HCT116 (cell line): ENCODE data around the gene FTCD.

Experiments used
- CTCF ChIP-seq, 3 experiments: fragments of 200-600 bp in 1 of 3; sonication (generic) in 1 of 3; IDR thresholded peaks in 2 of 3; conservative IDR thresholded peaks in 1 of 3; 2 replicates each; pipeline ENCODE4 v1.5.1; 2012 to 2017; ENCODE audit warnings: low read depth in 2 of 3, low read length in 2 of 3, antibody characterized with exemption in 1 of 3, borderline replicate concordance in 1 of 3, control low read depth in 1 of 3, mild to moderate bottlenecking in 1 of 3, mixed read lengths in 1 of 3, mixed run types in 1 of 3, moderate library complexity in 1 of 3; ENCODE audit not compliant: insufficient read depth in 1 of 3
- EGR1 ChIP-seq: IDR thresholded peaks from 2 replicates; pipeline ENCODE4 v1.6.1; 2012; ENCODE audit warnings: low read depth
- ELF1 ChIP-seq: IDR thresholded peaks from 2 replicates; pipeline ENCODE4 v1.6.1; 2012; ENCODE audit warnings: low read depth, borderline replicate concordance
- EZH2phosphoT487 ChIP-seq: fragments of 200-600 bp; IDR thresholded peaks from 2 replicates; pipeline ENCODE4 v1.6.1; 2018; ENCODE audit warnings: antibody characterized with exemption, borderline replicate concordance
- MAX ChIP-seq: IDR thresholded peaks from 2 replicates; pipeline ENCODE4 v1.6.1; 2012
- POLR2A ChIP-seq: IDR thresholded peaks from 2 replicates; pipeline ENCODE4 v1.7.0; 2011; ENCODE audit warnings: borderline replicate concordance; ENCODE audit not compliant: insufficient read depth, insufficient read length; ENCODE audit errors: extremely low read depth
- POLR2AphosphoS5 ChIP-seq: IDR thresholded peaks from 2 replicates; pipeline ENCODE4 v1.6.1; 2011; ENCODE audit warnings: mild to moderate bottlenecking, low read depth, low read length, moderate library complexity
- RAD21 ChIP-seq: IDR thresholded peaks from 2 replicates; pipeline ENCODE4 v1.6.1; 2012; ENCODE audit warnings: low read depth, mild to moderate bottlenecking
- SIN3A ChIP-seq: IDR thresholded peaks from 2 replicates; pipeline ENCODE4 v1.6.1; 2012; ENCODE audit warnings: low read depth

- TF ChIP-seq POLR2AphosphoS5 (no peak), CTCF (IDR thresholded peaks at IDR 0.05 in 2 of 3, conservative IDR thresholded peaks at IDR 0.05 in 1 of 3; ENCODE audit: borderline replicate concordance in 1 of 3, insufficient read depth in 1 of 3, low read depth in 2 of 3, low read length in 2 of 3) (no peak), POLR2A (no peak), RAD21 (no peak), EGR1 (no peak), EZH2phosphoT487 (no peak), MAX (no peak), ELF1 (no peak), SIN3A (no peak)
These were observed 15.7 kb downstream of the FTCD start for GRCh38 chr21:46139686-46140085.
